Measurements from ENCODE around the gene DOK4. TPM values are rescaled to one million over a fixed set of nuclear protein-coding genes. Genes with fewer than 3 reads are reported as not detected.

The DOK4 gene
- total RNA-seq, 1 experiment from 2014 or later, result 13.1 TPM

DNA sequence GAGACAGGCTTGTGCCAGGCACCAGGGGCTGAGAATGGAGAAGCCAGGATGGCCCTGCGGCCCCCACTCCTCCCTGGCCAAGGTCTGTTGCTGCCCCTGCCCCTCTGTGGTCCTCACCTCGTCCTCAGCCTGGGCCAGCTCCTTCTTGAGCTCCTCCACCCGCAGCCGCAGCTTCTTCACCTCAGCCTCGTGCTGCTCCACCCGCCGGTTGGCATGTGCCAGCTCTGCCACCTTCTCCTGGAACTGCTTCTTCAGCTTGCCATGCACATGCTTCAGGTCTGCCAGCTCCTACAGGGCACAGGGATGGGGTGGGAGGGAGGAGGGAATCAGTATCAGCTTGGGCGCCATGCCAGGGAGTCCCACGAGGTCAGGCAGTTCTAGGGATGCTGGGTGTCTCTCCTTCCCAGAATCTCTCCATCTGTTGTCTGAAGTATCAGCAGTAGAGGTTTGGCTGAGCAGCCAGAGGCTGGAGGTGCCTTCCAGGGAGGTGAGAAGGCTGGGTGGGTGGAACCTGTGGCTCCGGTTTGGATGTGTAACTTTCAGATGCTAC, 30.0 kb upstream of the DOK4 start:
- no peak overlapping the region for H2AFZ ChIP-seq (ENCODE audit: low read length)
- no peak overlapping the region for H3K23ac ChIP-seq (ENCODE audit: insufficient read length, low read depth, low read length)
- no peak overlapping the region for H3T11ph ChIP-seq (ENCODE audit: low read length)
- H4K20me1 ChIP-seq (ENCODE audit: control insufficient read depth, insufficient read depth, insufficient read length), result no peaks in the 10 kb centered on the region
- H3K14ac ChIP-seq (ENCODE audit: insufficient read depth, low read length), result no peak overlapping the region
- no CpG with 5 or more reads among the region's 10 CpGs for WGBS (ENCODE audit: extremely low coverage, insufficient read length, low lambda C conversion rate)
- H3K79me2 ChIP-seq (ENCODE audit: insufficient read depth, low read length), result no peaks in the 10 kb centered on the region
- no peak overlapping the region for H4K8ac ChIP-seq (replicated peaks; ENCODE audit: insufficient read length, low read depth, low read length)
- H3K9me3 ChIP-seq (ENCODE audit: control insufficient read depth, low read depth, low read length), result no peaks in the 10 kb centered on the region
- H2BK20ac ChIP-seq (ENCODE audit: low read depth, low read length, poor library complexity, severe bottlenecking), result no peak overlapping the region
- H3K27ac Mint-ChIP-seq, result no peak overlapping the region
- H3K4me1 Mint-ChIP-seq, result no peaks in the 10 kb centered on the region
- H3K9me3 Mint-ChIP-seq, result peaks cover 0 to 2% of the 10 kb centered on the region in 2 experiments; a peak in 1 of 5 replicates
- no peak overlapping the region for H2AK5ac ChIP-seq (ENCODE audit: insufficient read length, low read length)
- H3K27me3 Mint-ChIP-seq (ENCODE audit: low read depth), result peaks cover 2% of the 10 kb centered on the region
- H3K4me3 Mint-ChIP-seq, result no peak overlapping the region
- no peak overlapping the region for H2BK12ac ChIP-seq (ENCODE audit: insufficient read length, low read depth, low read length)
- no peak overlapping the region for H3K27ac ChIP-seq (ENCODE audit: insufficient read length, low read depth, low read length)
- no peak overlapping the region for H2BK5ac ChIP-seq (ENCODE audit: insufficient read length, low read length)
- H3K4me1 ChIP-seq (ENCODE audit: insufficient read depth, low read length), result no peaks in the 10 kb centered on the region
- H2BK15ac ChIP-seq (ENCODE audit: low read depth, low read length), result no peak overlapping the region
- H3K56ac ChIP-seq (ENCODE audit: insufficient read length, low read depth, low read length), result no peak overlapping the region
- H2BK120ac ChIP-seq (ENCODE audit: low read depth, low read length, poor library complexity, severe bottlenecking), result no peak overlapping the region
- no peak overlapping the region for H3K9ac ChIP-seq (ENCODE audit: extremely low read depth, insufficient read length, low read length)
- H3K4ac ChIP-seq (ENCODE audit: low read depth, low read length), result no peak overlapping the region
- H3K27me3 ChIP-seq (ENCODE audit: insufficient read depth, low read length), result no peaks in the 10 kb centered on the region
- H3K36me3 Mint-ChIP-seq (ENCODE audit: insufficient read depth in 1 of 3, low read depth in 3 of 3), result peaks cover 2 to 7% (median 2%) of the 10 kb centered on the region in 3 experiments; a peak in 4 of 7 replicates
- H4K5ac ChIP-seq (ENCODE audit: insufficient read length, low read depth, low read length), result no peak overlapping the region
- no peaks in the 10 kb centered on the region for H3K79me1 ChIP-seq (ENCODE audit: insufficient read depth, low read depth, low read length, poor library complexity, severe bottlenecking)
- no peak overlapping the region for H3K4me2 ChIP-seq (ENCODE audit: insufficient read depth, insufficient read length, low read length)
- DNase-seq, result no peak
- no peak overlapping the region for H4K91ac ChIP-seq (ENCODE audit: insufficient read length, low read depth, low read length)
- H3K18ac ChIP-seq (ENCODE audit: insufficient read length, low read depth, low read length), result no peak overlapping the region
- H3K23me2 ChIP-seq (ENCODE audit: insufficient read length, low read depth, low read length, poor library complexity, severe bottlenecking), result no peaks in the 10 kb centered on the region
- TF ChIP-seq, protein P1, sequence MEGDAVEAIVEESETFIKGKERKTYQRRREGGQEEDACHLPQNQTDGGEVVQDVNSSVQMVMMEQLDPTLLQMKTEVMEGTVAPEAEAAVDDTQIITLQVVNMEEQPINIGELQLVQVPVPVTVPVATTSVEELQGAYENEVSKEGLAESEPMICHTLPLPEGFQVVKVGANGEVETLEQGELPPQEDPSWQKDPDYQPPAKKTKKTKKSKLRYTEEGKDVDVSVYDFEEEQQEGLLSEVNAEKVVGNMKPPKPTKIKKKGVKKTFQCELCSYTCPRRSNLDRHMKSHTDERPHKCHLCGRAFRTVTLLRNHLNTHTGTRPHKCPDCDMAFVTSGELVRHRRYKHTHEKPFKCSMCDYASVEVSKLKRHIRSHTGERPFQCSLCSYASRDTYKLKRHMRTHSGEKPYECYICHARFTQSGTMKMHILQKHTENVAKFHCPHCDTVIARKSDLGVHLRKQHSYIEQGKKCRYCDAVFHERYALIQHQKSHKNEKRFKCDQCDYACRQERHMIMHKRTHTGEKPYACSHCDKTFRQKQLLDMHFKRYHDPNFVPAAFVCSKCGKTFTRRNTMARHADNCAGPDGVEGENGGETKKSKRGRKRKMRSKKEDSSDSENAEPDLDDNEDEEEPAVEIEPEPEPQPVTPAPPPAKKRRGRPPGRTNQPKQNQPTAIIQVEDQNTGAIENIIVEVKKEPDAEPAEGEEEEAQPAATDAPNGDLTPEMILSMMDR (conservative IDR thresholded peaks at IDR 0.05), result no peak

Data from H9 (cell line).